ENCODE measurements around the gene WARS2.

Gene WARS2

DNA sequence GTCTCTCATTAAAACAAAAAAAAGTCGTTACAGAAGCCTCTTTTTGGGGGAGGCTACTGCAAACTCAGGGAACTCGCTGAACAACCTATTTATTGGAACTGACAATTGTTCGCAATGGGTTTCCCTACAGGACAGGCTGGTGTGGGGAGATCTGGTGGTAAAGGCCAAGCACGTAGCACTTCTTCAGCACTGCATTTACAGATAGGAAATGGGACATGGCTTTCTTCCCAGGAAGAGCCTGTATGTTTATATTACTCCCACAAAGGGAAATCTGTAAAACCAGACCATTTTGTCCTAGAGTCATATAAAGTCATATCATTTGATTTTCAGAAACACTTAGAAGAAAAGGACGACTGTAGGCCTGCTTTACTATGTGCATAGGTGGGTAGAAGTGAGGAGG, 113.5 kb downstream of the WARS2 start:
- no peak for DNase-seq (ENCODE audit: low read depth)

DNA sequence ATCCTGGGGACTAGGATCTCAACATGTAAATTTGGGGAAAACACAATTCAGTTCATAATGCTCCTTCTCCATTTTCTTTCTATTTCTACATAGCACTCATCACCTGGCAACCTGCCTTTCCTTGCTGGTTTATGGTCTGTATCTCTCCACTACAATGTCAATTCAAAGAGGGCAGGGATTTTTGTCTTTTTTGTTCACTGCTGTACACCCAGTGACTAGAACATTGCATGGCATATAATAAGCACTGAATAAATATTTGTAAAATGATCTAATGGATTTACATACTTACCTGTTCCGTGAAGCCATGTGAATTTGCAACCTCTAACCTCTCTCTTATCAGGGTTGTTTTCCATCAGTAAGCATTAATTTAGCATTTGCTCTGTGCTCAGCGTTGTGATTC, 124.9 kb downstream of the WARS2 start:
- DNase-seq (ENCODE audit: low read depth): no peak

DNA sequence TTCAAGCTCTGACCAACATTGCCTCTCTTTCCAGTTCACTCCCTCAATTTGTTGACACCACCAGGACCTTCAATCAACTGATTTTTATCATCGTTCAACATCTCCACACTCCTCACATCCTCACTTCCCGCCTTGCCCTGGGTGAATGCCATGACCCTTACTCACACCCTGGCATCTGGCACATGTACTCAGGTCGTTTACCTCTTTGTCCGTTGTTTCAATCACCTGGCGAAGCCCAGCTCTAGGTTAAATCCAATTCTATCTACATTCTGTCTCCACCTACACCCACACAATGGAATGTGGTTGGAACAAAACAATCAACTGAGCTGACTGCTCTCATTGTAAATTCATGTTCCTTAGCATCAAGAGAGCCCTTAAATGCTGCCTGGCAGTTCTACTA, 128.1 kb downstream of the WARS2 start:
- no peak for DNase-seq (ENCODE audit: low read depth)

DNA sequence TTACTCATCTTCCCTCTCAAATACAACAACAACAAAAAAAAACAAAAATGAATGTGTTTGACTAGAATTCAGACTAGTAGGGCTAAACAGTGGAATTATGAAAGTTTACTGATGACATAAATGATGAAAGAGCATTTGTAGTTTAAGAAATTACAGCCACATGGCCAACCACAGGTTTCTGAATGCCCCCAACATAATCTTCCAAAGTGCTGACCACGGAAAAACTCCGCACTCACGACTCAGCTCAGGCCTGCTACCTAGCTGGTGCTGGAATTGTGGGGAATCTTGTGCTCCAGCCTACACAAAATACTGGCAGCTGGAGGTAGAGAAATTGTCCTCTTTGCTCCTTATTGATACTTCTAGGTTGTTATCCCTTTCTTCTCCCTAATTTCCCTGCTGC, 128.7 kb downstream of the WARS2 start:
- DNase-seq (ENCODE audit: low read depth): no peak

DNA sequence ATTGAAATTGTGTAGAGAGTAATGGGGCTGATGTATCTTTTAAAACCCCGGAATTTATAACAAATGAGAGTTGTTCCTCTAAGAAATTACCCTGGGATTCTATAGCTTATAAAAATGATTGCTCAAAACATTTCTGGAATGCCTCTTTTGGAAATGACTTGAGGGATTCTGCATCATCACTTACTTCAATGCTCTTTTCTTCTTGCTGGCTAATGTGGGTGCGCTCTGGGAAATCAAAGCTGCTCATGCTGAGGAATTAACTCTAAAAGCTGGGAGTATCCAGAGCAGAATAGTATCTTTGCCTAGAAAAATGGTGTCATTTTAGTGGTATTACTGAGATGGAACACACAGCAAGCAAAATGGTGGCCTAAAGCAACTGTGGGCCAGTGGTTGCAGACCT, 129.3 kb downstream of the WARS2 start:
- DNase-seq (ENCODE audit: low read depth): no peak

DNA sequence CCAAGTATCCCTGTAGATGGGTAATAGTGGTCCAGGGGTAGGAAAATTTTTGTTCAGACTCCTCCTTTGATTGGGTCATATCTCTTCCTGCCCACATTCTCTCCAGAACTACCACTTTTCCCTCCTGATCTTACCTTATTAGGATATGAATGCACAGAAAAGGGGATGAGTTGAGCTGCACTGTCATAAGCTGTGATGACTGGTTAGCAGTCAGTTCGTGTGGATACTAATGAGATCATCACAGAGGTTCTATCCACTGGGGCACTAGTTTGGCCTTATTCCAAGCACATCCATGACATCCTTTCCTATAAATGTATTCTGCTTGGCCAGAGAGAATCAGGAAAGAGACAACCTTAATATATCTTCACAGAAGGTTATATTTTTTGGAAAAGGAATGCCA, 130.3 kb downstream of the WARS2 start:
- DNase-seq (ENCODE audit: low read depth): no peak

DNA sequence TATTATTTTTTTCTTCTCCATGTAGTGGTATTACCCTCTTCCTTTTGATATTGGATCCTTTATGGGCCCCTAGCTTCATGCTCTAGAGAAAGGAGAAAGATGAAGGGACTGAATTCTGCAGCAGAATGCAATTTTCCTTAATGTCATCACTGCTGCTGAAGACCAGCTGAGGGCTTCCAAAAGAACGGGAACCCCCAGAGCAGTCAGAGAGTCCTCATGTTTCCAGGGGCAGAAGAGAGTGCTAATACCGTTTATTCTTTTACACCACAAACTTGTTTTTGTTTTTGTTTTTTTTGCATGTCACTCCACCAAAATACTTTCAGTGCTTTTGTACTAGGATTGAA, 131.2 kb downstream of the WARS2 start:
- no peak for DNase-seq (ENCODE audit: low read depth)

DNA sequence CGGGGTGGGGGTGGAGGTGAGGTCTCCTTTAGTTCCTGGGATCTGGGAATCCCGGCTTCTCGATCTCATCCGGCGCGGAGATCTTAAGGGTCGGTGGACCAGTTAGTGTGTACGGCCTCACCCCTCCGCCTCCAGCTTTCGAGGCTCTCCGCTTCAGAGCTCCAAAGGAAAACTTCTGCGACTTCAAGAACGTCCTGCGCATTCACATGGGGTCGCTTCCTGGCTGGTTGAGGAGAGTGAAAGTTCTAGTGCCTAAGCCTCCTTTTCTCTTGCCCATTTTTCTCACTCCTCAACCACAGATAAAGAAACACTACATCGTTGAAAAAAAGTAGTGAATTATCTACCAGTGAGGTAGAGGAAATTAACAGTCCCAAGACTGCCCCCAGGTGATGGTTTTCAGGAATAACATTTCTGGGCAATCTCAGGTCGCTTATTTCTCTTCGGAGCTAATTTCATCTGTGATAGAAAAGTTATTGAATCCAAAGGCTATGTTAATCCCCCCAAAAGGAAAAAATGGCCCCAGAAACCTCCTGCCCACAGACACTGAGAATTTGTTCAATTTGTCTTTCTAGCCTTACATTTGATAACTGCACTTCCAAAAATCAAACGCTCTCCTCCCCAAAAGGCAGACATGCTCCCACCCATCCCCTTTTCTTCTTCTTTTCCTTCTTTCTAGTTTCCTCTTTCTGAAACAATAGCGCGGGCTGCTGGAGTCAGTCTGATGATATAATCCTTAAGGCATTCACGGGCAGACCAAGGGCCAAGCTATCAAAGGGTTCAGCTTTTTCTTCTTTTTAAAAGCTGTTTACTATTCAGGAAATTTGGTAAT, 131.8 kb downstream of the WARS2 start:
- no peak for DNase-seq (ENCODE audit: low read depth)

DNA sequence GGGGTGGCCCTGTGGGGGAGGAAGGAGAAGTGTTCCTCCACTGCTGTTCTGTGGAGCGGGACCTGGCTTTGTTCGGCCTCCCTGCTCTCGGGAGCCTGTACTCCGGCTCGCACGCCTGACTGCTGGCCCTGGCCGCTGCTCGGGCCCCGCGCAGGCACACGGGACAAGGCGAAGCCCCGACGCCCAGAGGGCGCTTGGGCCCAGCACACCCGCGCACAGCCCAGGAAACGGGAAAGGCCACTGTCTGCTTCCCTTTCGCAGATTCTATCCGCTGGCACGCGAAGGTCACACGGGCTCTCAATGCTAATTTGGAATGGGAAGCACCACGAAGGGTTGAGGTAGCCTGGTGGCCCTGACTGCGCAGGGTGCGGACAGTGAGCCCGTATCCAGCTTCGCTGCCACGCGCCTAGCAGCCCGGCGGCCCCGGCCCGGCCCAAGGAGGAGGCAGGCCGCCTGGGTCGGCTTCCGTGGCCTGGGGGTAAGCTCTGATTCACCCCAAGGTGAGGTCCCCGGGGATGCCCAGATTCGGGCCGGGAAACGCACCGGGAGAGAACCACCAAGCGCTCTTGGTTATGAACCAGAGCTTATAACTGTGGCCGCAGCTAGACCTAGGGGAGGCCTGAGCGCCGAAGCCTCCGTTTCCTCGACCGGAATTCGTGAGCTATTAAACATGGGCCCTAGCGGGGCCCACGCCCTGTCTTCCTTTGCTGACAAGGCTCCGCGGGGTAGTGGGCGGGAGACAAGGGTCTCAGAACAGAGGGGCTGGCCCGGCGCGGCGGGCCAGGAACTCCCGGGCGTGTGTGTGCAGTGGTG, 132.6 kb downstream of the WARS2 start:
- no peak for DNase-seq (ENCODE audit: low read depth)

DNA sequence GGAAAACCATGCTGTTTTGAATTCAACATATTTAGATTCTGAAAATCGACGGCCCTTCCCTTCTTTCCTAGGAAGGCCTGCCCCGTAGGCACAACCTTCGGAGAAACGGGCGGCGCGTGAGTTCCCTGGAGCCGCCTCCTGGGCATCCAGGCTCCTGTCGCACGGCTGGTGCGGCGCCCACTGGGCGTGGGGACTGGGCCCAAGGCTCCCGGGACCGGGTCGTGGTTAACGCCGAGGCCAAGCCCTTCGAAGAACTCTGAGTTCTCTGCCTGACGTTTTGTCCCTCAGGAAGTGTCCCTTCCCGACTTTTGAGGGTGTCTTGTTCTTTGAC, 133.1 kb downstream of the WARS2 start:
- DNase-seq (ENCODE audit: low read depth): no peak

DNA sequence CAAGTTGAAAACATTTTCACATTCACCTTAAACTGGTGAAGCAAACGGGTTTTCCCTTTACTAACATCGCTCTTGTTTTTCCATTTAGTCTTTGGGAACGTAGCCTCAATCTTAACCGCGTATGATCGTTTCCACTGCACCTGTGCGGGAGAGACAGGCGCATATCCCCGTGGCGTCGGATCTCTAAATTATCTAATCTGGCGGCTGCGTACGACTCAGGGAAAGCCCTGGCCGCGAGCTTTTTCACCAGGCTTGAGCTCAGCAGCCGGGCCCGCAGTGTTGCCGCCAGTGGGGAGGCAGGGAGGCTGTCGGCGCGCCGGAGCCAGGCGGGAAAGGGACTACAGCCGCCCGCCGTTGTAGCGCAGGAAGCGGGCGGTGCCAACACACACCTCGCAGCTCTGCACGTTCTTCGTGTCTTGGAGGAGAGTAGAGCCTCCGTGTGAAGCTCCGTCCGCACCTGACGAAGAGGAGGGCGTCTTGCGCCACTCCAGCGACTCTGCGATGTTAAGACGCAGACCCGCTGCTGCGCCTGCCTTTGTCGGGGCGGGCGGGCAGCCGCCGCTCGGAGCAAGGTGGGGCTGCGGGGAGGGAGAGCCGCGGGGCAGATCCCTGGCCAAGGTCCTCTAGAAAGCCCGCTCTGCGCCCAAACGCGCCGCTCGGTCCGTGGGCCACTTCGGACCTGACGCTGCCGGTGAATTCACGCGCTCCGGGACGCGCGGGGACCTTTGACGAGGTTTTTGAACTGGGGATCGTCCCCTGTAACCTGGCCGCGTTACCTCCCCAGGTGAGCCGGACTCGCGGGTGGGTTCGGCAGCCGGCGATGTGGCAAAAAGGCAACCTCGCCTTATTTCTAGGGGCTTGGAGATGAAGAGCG, 133.8 kb downstream of the WARS2 start:
- no peak for DNase-seq (ENCODE audit: low read depth)

DNA sequence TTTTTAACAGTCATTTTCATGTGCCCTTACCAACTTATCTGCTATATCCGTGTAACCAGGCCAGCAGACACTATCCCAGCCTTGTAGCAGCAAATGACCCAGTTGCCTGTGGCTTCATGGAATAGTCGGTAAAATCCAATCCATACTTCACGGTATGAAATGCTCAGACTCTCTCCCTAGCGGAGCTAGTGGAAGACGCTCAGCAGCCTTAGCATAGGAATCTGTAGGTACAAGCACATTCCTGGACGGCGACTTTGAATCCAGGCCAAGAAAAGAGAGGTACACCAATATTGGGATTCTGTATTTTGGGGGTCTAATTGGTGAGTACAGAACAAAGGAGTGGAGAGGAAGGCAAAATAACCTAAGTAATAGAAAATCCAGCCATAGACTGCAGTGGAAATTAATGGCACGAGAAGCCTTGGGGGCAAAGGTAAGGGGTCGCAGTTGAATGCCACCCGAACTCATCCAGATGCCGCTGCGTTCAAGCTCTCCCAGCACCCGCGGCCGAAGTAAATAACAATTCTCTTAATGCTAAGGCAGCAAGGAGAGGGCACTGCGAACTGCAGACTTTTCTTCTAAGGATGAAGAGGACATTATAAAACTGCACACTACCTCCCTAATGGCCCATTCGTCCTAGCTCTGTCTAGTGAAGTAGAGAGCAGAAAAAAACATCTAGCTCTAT, 134.6 kb downstream of the WARS2 start:
- DNase-seq (ENCODE audit: low read depth): no peak

DNA sequence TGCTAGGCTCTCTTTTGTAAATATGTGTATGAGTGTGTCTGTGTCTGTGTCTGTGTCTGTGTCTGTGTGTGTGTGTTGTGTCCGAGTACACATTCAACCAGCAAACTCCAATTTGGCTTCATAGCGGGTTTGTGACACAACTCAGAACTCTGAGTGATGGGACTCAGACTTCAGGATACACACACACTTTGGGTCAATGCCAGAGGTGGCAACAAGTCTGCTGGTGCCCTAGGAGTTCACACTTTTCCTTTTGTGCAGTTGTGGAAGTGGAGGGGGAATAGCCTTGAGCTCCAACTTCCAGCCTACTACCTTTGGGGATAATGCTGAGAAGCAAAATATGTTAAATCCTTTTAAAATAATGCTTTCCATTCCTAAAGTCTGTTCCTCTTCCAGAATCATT, 135.7 kb downstream of the WARS2 start:
- no peak for DNase-seq (ENCODE audit: low read depth)

DNA sequence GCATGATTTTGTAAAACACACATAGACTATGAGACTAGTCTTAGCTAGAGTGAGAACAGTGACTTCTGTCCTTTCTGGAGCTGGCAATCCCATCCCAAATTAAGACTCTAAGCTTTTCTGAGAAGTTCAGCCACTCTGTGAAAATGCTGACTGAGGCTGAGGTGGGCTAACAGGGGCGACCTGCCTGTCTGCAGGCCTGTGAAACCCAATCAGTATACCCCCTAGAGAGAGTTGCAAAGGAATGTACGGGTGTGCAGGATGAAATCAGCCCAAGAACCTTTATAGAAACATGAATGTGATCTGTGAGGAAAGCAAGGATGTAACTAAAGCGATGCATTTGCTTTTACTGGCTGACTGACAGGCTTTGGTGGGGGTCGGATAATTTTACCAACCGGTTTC, 136.3 kb downstream of the WARS2 start:
- no peak for DNase-seq (ENCODE audit: low read depth)

DNA sequence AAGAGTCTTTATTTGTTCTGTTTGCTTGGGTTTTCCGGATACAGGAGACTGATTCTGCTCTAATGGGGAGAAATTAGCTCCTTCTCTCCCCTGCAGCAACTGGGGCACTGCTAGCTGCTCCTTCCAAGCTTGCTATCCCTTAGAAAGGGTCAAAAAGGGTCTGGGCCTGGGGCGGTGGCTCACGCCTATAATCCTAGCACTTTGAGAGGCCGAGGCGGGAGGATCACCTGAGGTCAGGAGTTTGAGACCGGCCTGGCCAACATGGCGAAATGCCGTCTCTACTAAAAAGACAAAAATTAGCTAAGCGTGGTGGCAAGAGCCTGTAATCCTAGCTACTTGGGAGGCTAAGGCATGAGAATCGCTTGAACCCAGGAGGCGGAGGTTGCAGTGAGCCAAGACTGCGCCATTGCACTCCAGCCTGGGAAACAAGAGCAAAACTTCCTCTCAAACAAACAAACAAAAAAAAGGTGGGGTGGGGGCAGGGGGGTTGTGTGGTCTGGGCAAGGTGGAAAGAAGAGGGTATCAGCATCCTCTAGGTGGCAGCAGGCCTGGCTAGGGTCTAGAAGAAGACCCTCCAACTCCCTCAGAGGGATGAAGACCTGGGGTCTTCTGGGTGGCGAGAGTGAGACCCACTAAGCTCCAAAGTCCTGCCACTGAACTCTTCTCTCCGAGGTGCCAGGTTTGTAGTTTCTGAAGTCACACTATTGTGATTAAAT, 136.9 kb downstream of the WARS2 start:
- DNase-seq (ENCODE audit: low read depth): no peak

DNA sequence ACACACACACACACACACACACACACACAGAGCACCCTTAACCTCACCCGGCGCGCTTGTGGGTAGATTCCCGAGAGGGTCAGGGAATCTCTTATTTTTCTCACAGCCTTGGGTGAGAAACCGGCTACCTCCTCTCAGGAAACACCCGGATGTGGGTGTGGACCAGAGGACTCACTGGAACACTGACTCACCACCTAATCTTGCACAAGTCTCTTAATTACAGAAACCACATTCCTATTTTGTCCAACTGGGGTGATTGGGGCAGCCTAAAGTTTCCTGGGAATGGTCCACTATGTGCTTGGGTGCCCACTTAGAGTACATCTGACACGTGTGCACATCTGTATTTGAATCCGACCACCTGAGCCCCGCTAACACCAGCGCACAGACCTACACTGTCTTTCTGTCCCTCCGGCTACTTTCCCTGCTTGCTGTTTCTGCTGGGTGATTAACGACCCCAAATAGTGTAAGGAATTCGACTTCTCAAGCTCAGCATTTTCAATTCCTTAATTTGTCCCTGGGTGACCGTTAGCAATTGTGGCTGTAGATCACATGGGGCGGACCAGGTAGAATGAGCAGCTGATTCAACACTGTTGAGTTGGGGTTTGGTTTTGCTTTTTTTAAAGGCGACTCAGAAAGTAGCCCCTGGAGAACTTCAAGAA, 138.3 kb downstream of the WARS2 start:
- DNase-seq (ENCODE audit: low read depth): no peak

DNA sequence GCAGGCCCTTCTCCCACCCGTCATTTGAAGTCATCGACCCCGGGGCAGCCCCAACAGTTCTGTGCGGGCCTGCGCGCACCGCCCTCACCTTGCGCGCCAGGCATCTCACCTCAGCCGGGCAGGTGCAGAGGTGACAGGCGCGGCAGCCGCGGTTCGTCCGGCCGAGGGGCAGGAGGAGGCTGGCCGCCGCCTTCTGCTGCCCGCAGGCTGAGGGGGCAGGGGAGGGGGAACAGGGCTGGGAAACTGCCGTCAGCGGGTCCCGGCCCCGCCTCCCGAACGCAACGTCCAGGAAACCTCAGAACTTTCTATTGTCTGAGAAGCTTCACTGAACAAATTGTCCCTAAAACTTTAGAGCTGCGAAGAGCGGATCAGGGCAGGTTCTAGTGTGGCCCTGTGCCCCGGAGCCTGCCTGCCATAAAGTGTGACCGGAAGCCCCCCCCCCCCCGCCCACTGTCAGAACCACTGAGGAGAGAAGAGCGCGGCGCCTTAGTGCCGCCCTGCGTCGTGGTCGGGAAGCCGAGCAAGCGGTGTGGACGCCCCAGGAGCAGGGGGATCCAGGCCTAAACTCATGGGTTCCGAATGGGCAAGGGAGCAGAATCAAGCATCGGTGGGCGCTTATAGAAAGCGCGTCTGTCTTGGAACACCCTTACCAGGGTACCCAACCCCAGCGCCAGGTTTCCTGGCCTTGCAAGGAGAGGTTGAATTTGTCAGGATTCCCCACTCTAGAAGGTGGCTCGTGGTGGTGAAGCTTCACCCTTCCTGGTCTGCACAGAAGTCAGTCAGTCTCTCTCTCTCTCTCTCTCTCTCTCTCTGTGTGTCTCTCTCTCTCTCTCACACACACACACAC, 139.0 kb downstream of the WARS2 start:
- DNase-seq (ENCODE audit: low read depth): no peak

DNA sequence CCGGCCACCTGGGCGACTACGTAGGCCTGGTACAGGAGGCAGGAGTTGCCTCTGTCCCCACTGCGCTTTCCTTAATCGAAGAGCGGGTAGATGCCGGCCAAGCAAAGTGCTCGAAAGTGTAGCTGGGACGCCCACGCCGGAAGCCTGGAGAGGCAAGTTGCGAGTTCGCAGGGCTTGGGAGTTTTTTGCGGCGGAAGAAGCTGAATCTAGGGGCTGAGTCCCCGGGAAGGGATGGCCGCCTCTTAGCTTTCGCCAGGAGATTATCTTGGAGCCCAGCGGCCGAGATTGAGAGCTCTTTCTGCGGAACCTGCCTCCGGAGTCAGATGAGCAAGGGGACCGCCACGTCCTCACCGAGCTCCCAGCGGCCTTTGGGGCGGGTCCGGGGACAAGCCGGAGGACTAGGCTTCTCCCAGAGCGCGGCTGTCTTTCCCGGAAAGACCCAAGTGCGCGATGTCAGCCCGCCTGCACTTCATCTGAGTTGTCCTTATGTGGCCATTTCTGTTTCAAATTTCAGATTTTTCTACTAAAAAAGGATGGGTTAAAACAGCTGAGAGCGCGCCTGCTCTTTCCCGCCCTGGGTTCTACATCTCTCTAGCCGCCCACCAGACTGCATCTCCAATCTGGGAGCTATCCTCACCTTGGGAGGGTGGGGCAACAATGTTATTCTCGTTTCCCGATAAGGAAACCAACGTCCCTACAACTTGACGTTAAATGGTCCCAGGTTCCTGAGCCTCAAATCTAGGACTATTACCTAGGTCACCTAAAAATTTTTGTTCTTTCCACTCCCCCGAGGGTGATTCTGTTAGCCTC, 139.9 kb downstream of the WARS2 start:
- DNase-seq (ENCODE audit: low read depth): no peak
